Right ventricle myocardium inferior (tissue), 1 donor: ENCODE measurements around the gene CCDC187. TPM values are rescaled to one million over a fixed set of nuclear protein-coding genes. Genes with fewer than 3 reads are reported as not detected.

Source experiments
- ATAC-seq: fragments of 200-7000 bp; cut with Tn5 transposase; one replicate; pipeline ENCODE4 v1.9.1; 2020; ENCODE audit warnings: mild to moderate bottlenecking, moderate library complexity
- DNase-seq: peaks from one replicate; pipeline ENCODE4 v3.0.0; 2021; ENCODE audit errors: missing footprints
- intact Hi-C: fragments of 100-400 bp; cut with DNase I; formaldehyde crosslinking; loops from one replicate; pipeline ENCODE4 v1.11.0; 2022
- total RNA-seq: library from RNA; stranded (reverse); fragmentation: NEBNext Ultra II Directional; extraction: Animal tissue kit (Norgen Biotek cat#: 25700); gene quantifications from one replicate; pipeline ENCODE4 v1.2.1, GENCODE V29; 2021
- donor health status: DM: no; HTN: yes; CAD: no; lungs with severe emphysema.

The CCDC187 gene
- total RNA-seq, 1 donor from 2014 or later: not detected

GRCh38 chr9:136265561-136266355 is 38.1 kb downstream of the CCDC187 start:
- ATAC-seq (no peak), DNase-seq (peak; percentile 13)
- intact Hi-C loops: no loop called here

GRCh38 chr9:136264441-136265405 is 39.2 kb downstream of the CCDC187 start:
- no peak for ATAC-seq
- intact Hi-C loops: no loop called here
- peak; percentile 60 for DNase-seq

GRCh38 chr9:136264031-136264430 is 39.9 kb downstream of the CCDC187 start:
- no peak for ATAC-seq
- peak; percentile 47 for DNase-seq
- intact Hi-C loops: no loop called here

GRCh38 chr9:136262671-136263178 is 41.2 kb downstream of the CCDC187 start:
- peak; percentile 58 for DNase-seq
- intact Hi-C loops: no loop called here
- ATAC-seq: no peak

GRCh38 chr9:136261686-136262430 is 42.0 kb downstream of the CCDC187 start:
- intact Hi-C loops: no loop called here
- DNase-seq (peak; percentile 57), ATAC-seq (no peak)

GRCh38 chr9:136260936-136261472 is 42.9 kb downstream of the CCDC187 start:
- intact Hi-C loops: no loop called here
- ATAC-seq (no peak), DNase-seq (peak; percentile 9)

GRCh38 chr9:136260521-136260920 is 43.4 kb downstream of the CCDC187 start:
- DNase-seq (peak; percentile 30), ATAC-seq (no peak)
- intact Hi-C loops: no loop called here

GRCh38 chr9:136259836-136260235 is 44.1 kb downstream of the CCDC187 start:
- intact Hi-C loops: no loop called here
- DNase-seq (peak; percentile 65), ATAC-seq (no peak)

GRCh38 chr9:136259517-136259813 is 44.4 kb downstream of the CCDC187 start:
- no peak for ATAC-seq
- intact Hi-C loops: no loop called here
- DNase-seq: peak; percentile 47

- intact Hi-C loops: no loop called here
- ATAC-seq: no peak
- no peak for DNase-seq
Observed at GRCh38 chr9:136258786-136259516, 44.9 kb downstream of the CCDC187 start.

- ATAC-seq: no peak
- DNase-seq: peak; percentile 40
- intact Hi-C loops: no loop called here
Observed at GRCh38 chr9:136258299-136258625, 45.6 kb downstream of the CCDC187 start.

- DNase-seq: peak; percentile 30
- ATAC-seq: no peak
- intact Hi-C loops: no loop called here
Observed at GRCh38 chr9:136257381-136258298, 46.3 kb downstream of the CCDC187 start.

- intact Hi-C loops: no loop called here
- ATAC-seq (no peak), DNase-seq (peak; percentile 53)
Observed at GRCh38 chr9:136255896-136256890, 47.7 kb downstream of the CCDC187 start.

- ATAC-seq: no peak
Observed at GRCh38 chr9:136255166-136255538, 48.7 kb downstream of the CCDC187 start.

GRCh38 chr9:136254381-136255165 is 49.3 kb downstream of the CCDC187 start:
- peak; percentile 65 for ATAC-seq
- intact Hi-C loops: no loop called here
- peak; percentile 58 for DNase-seq

More at GRCh38 chr9:136255166-136255538, 48.7 kb downstream of the CCDC187 start:
- intact Hi-C loops: no loop called here
- peak; percentile 56 for DNase-seq
